ENCODE data around the gene CD19. TPM values are rescaled to one million over a fixed set of nuclear protein-coding genes. Genes with fewer than 3 reads are reported as not detected.

CD19 gene
- total and polyA plus RNA-seq, 2 of the 8 experiments (the other 6 are each of a cell fraction or from before 2014, with no cell fraction given) = 0.57 to 0.65 TPM

- TF ChIP-seq, protein P1, sequence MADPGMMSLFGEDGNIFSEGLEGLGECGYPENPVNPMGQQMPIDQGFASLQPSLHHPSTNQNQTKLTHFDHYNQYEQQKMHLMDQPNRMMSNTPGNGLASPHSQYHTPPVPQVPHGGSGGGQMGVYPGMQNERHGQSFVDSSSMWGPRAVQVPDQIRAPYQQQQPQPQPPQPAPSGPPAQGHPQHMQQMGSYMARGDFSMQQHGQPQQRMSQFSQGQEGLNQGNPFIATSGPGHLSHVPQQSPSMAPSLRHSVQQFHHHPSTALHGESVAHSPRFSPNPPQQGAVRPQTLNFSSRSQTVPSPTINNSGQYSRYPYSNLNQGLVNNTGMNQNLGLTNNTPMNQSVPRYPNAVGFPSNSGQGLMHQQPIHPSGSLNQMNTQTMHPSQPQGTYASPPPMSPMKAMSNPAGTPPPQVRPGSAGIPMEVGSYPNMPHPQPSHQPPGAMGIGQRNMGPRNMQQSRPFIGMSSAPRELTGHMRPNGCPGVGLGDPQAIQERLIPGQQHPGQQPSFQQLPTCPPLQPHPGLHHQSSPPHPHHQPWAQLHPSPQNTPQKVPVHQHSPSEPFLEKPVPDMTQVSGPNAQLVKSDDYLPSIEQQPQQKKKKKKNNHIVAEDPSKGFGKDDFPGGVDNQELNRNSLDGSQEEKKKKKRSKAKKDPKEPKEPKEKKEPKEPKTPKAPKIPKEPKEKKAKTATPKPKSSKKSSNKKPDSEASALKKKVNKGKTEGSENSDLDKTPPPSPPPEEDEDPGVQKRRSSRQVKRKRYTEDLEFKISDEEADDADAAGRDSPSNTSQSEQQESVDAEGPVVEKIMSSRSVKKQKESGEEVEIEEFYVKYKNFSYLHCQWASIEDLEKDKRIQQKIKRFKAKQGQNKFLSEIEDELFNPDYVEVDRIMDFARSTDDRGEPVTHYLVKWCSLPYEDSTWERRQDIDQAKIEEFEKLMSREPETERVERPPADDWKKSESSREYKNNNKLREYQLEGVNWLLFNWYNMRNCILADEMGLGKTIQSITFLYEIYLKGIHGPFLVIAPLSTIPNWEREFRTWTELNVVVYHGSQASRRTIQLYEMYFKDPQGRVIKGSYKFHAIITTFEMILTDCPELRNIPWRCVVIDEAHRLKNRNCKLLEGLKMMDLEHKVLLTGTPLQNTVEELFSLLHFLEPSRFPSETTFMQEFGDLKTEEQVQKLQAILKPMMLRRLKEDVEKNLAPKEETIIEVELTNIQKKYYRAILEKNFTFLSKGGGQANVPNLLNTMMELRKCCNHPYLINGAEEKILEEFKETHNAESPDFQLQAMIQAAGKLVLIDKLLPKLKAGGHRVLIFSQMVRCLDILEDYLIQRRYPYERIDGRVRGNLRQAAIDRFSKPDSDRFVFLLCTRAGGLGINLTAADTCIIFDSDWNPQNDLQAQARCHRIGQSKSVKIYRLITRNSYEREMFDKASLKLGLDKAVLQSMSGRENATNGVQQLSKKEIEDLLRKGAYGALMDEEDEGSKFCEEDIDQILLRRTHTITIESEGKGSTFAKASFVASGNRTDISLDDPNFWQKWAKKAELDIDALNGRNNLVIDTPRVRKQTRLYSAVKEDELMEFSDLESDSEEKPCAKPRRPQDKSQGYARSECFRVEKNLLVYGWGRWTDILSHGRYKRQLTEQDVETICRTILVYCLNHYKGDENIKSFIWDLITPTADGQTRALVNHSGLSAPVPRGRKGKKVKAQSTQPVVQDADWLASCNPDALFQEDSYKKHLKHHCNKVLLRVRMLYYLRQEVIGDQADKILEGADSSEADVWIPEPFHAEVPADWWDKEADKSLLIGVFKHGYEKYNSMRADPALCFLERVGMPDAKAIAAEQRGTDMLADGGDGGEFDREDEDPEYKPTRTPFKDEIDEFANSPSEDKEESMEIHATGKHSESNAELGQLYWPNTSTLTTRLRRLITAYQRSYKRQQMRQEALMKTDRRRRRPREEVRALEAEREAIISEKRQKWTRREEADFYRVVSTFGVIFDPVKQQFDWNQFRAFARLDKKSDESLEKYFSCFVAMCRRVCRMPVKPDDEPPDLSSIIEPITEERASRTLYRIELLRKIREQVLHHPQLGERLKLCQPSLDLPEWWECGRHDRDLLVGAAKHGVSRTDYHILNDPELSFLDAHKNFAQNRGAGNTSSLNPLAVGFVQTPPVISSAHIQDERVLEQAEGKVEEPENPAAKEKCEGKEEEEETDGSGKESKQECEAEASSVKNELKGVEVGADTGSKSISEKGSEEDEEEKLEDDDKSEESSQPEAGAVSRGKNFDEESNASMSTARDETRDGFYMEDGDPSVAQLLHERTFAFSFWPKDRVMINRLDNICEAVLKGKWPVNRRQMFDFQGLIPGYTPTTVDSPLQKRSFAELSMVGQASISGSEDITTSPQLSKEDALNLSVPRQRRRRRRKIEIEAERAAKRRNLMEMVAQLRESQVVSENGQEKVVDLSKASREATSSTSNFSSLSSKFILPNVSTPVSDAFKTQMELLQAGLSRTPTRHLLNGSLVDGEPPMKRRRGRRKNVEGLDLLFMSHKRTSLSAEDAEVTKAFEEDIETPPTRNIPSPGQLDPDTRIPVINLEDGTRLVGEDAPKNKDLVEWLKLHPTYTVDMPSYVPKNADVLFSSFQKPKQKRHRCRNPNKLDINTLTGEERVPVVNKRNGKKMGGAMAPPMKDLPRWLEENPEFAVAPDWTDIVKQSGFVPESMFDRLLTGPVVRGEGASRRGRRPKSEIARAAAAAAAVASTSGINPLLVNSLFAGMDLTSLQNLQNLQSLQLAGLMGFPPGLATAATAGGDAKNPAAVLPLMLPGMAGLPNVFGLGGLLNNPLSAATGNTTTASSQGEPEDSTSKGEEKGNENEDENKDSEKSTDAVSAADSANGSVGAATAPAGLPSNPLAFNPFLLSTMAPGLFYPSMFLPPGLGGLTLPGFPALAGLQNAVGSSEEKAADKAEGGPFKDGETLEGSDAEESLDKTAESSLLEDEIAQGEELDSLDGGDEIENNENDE (IDR thresholded peaks at IDR 0.05; ENCODE audit: insufficient replicate concordance, low read length) = no peak
- TF ChIP-seq MAFK (IDR thresholded peaks at IDR 0.05; ENCODE audit: low read depth, low read length) (no peak), TEAD4 (IDR thresholded peaks at IDR 0.05; ENCODE audit: low read depth, low read length) (no peak), JUND (IDR thresholded peaks at IDR 0.05; ENCODE audit: low read length) (no peak)
Measured at GRCh38 chr16:28958216-28958615, 26.4 kb downstream of the CD19 start (continued).

Measured in H1 (cell line).